ENCODE results near the gene FOXO1.

- TF ChIP-seq POLR2A (IDR thresholded peaks at IDR 0.05; ENCODE audit: extremely low read depth, insufficient read length) (no peak), CTCF (IDR thresholded peaks at IDR 0.05; ENCODE audit: low read depth, low read length) (no peak)
Observed at GRCh38 chr13:40640202-40640601, 26.2 kb downstream of the FOXO1 start.
